Measurements from ENCODE around the gene UCKL1.

UCKL1 gene

GRCh38 chr20:63958964-63959698, 2.9 kb upstream of the UCKL1 start:
- no peak for DNase-seq (ENCODE audit: low read depth in 2 of 2)

GRCh38 chr20:63958471-63958870, 2.3 kb upstream of the UCKL1 start:
- DNase-seq (ENCODE audit: low read depth in 2 of 2): no peak

DNA sequence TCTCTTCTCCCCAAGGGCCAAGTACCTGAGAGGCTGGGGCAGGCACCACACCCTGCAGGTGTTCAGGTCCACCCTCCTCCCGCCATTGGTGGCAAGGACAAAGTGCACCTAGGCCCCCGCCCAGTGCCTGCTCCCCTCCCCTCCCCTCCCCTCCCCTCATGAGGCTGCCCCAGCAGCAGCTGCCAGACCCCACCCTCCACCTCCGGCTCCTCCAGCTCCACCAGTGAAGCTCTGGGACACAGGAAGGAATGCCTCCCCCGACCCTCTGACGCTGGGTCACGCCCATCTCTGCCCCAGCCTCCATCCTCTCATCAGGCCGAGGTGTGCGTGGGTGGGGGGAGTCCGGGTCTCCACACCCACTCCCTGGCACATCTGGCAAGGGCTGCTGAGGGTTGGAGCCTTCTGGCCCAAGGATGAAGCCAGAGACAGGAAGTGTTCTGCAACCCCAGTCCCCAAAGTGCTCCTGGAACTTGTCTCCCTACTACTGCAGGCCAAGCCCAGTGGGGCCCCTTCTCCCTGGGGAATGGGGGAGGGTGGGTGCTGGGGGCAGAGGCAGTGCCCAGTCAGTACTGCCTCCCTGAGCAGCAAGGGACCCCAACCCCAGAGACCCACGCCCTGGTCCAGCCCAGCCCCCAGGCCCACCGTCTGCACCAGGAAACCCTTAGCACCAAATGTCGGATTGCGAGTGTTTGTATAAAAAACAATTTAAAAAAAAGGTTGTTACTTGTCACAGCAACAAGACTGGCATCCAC, 1.6 kb upstream of the UCKL1 start:
- no peak for DNase-seq (ENCODE audit: low read depth in 2 of 2)

- DNase-seq (ENCODE audit: low read depth in 2 of 2): peak; percentile 62 to 66
Observed at GRCh38 chr20:63957004-63957689, 931 bp upstream of the UCKL1 start.

- no peak for DNase-seq (ENCODE audit: low read depth in 2 of 2)
Observed at GRCh38 chr20:63956664-63957003, 418 bp upstream of the UCKL1 start.

DNA sequence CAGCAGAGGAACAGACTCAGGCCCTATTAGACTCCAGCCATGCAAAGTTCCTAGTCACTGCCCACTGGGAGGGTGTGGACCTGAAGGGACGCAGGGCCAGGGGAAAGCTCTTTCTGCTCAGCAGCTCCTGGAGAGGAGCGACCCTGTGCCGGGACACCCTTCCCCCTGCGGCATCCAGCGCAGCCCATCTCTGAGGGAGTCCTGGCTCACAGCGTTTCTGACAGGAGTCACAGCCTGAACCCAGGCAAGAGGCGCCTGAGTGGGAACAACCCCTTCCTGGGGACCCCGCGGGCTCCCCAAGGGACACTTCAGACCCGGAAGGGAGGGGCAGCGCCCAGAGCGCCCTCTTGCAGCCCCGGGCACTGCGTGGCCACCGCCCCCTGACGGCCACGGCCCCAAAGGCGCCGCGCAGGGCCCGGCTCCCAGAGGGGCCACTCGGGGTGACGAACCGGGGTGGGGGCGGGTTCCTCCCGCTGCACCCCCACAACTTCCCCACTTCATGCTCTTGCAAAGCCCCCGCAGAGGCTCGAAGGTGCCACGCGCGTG, 862 bp downstream of the UCKL1 start:
- DNase-seq (ENCODE audit: low read depth in 2 of 2): no peak

- no peak for DNase-seq (ENCODE audit: low read depth in 2 of 2)
Observed at GRCh38 chr20:63953764-63954429, 2.3 kb downstream of the UCKL1 start.

GRCh38 chr20:63952769-63953168, 3.4 kb downstream of the UCKL1 start:
- DNase-seq (ENCODE audit: low read depth in 2 of 2): no peak

- no peak for DNase-seq (ENCODE audit: low read depth in 2 of 2)
Observed at GRCh38 chr20:63952210-63952535, 4.0 kb downstream of the UCKL1 start.

GRCh38 chr20:63951398-63952209, 4.6 kb downstream of the UCKL1 start:
- DNase-seq (ENCODE audit: low read depth in 2 of 2): no peak

GRCh38 chr20:63950701-63951397, 5.4 kb downstream of the UCKL1 start:
- no peak for DNase-seq (ENCODE audit: low read depth in 2 of 2)

DNA sequence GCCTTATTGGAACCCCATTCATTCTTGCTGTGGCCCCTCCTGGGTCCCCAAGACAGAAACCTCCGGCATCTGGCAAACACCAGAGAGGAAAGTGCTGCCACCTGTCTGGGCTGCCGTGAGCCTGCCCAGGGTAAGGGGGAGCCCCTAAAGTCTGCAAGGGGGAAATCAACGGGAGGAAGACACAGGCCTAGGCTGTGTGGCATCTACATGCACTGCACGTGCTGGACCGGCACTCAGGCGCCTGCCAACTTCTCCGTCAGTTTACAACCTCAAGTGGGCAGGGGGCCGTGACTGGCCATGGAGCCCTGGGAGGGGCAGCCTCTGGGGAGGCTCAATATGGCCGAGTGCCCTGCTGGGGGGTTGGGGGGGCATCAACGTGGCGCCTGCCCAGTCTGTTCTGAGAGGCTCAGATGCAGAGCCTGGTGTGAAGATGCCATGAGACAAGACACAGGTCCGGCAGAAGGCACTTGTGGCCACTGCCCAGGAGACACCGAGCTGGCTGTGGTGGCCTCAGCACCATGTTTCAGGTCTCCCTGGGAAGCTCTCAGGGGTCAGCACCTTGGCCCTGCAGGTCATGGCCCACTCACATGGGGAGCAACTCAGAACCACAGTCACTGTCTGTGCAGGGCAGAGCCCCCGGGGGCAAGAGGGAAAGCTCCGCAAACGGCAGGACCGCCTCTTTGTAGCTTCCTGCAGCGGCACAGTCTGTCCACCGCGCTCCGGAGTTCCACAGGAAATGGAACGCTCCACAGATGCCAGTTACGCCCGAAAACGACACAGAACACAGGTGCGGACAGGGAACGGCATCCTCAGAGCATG, 8.4 kb downstream of the UCKL1 start:
- no peak for DNase-seq (ENCODE audit: low read depth in 2 of 2)

GRCh38 chr20:63946986-63947637, 9.1 kb downstream of the UCKL1 start:
- DNase-seq (ENCODE audit: low read depth in 2 of 2): no peak

DNA sequence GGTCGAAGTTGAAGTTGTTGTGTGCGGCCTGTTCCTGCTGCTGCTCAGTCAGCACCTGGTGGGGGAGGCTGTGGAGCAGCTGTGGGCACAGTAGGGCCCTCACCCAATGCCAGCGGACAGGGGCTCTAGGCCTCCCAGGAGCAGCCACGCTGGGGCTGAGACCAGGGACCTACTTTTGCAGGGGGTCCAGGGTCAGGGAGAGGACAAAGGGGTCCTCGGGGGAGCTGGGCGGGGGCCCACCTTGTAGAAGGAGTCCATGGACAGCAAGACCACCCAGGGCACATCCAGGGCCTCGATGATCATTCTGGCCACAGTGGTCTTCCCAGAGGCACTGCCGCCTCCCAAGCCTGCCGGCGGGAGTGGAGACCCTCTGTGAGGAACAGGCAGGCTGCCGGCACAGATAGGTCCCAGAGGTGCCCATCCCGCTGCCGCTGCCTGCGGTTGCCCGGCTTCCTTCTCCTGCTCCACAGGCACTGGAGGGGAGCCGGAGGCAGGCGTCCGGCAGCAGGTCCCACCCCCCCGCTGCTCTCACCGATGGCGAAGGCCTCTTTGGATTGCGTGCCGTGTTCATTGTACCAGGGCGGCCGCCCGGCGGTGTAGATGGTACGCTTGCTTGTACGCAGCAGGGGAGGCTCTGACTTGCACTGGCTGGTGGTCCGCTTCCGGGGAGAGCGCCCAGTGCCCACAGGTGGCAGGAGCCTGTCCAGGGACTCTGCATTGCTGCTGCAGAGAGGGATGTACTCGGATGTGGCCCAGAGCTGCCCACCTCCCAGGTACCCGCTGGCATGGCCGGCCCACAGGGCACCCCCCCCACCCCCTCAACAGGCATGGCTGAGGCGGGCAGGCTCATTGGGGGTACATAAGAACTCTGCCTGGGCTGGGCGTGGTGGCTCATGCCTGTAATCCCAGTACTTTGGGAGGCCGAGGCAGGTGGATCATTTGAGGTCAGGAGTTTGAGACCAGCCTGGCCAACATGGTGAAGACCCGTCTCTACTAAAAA, 10.0 kb downstream of the UCKL1 start:
- DNase-seq (ENCODE audit: low read depth in 2 of 2): no peak

GRCh38 chr20:63945031-63945658, 11.1 kb downstream of the UCKL1 start:
- no peak for DNase-seq (ENCODE audit: low read depth in 2 of 2)

- no peak for DNase-seq (ENCODE audit: low read depth in 2 of 2)
Observed at GRCh38 chr20:63944078-63944941, 11.9 kb downstream of the UCKL1 start.

DNA sequence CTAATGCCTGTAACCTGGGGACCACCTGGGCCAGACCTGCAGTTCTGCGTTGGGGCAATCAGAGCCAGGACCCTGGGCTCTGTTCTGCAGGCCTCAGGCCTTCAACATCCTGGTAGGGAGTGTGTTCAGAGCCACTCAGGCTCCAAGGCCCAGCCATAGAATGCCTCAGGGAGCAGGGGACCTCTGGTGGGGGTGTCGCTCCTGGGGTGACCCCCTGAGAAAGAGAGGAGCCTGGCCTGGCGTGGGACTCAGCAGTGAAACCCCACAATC, 12.5 kb downstream of the UCKL1 start:
- no peak for DNase-seq (ENCODE audit: low read depth in 2 of 2)

Data from stimulated activated CD4-positive, alpha-beta T cell treated with anti-CD3 and anti-CD28 coated beads, Interleukin-1b, Interleukin-23, amount 100 ng/mL, for 4 hours (primary cell).